ENCODE data around the gene SSR2. TPM values are rescaled to one million over a fixed set of nuclear protein-coding genes. Genes with fewer than 3 reads are reported as not detected.

SSR2 gene
- total RNA-seq, 1 donor from 2014 or later: 199 TPM

DNA sequence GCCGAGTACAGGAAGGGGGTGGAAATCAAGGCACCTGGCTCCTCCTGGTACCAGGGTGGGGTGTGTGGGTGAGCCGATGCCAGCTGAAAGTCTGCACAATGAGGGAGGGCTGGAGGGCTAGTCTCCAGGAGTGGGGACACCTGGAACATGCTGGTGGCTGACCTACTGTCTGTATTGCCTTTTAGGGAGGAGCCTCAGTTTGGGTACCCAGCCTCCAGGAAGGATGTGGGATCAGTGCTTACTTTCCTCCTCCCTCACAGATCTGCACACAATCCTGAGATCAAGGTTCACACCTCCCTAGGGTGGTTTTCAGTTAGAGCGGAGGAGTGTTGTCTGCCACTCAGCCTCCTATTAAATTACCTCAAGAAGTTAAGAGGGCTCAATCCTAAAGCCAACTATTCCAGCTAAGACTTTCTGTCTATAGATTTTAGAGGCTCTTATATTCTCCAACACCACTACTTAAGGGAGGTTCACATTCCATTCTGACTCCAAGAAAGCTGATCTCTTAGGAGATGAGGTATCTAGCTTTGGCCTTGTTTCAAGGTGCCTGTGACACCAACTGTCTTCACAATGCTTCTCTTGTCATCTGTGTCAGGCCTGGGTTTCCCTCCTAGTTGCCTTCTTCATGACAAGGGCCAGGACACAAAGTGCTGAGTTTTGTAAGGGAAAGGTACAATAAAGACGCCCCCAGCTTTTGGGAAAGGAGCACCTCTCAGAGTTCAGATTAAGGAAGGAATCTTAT is 15.7 kb downstream of the SSR2 start:
- Mint-ChIP-seq H3K4me1 (ENCODE audit: low read depth, unreplicated experiment) (no peaks in the 10 kb centered on the region), H3K27me3 (ENCODE audit: unreplicated experiment) (peaks cover 2% of the 10 kb centered on the region), H3K9me3 (ENCODE audit: unreplicated experiment) (no peaks in the 10 kb centered on the region), H3K27ac (ENCODE audit: unreplicated experiment) (no peak overlapping the region), H3K36me3 (ENCODE audit: unreplicated experiment) (no peaks in the 10 kb centered on the region), H3K4me3 (ENCODE audit: unreplicated experiment) (no peak overlapping the region)
- TF ChIP-seq, protein P1, sequence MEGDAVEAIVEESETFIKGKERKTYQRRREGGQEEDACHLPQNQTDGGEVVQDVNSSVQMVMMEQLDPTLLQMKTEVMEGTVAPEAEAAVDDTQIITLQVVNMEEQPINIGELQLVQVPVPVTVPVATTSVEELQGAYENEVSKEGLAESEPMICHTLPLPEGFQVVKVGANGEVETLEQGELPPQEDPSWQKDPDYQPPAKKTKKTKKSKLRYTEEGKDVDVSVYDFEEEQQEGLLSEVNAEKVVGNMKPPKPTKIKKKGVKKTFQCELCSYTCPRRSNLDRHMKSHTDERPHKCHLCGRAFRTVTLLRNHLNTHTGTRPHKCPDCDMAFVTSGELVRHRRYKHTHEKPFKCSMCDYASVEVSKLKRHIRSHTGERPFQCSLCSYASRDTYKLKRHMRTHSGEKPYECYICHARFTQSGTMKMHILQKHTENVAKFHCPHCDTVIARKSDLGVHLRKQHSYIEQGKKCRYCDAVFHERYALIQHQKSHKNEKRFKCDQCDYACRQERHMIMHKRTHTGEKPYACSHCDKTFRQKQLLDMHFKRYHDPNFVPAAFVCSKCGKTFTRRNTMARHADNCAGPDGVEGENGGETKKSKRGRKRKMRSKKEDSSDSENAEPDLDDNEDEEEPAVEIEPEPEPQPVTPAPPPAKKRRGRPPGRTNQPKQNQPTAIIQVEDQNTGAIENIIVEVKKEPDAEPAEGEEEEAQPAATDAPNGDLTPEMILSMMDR (IDR thresholded peaks at IDR 0.05; ENCODE audit: partially characterized antibody, unreplicated experiment): no peak
- DNase-seq: no peak

DNA sequence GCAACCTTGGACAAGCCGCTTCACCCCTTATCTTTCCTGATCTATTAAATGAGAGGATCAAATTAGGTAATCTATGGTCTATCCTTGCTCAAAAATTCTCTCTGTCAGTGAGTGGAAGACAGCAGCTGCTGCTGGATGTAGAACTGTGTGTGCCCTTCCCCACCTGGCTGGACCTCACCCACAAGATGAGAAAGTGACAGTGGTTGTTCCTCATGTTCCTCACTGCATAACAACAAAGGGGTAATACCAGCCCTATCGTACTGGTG is 16.9 kb downstream of the SSR2 start:
- no peak overlapping the region for H3K4me3 Mint-ChIP-seq (ENCODE audit: unreplicated experiment)
- H3K4me1 Mint-ChIP-seq (ENCODE audit: low read depth, unreplicated experiment): no peaks in the 10 kb centered on the region
- H3K9me3 Mint-ChIP-seq (ENCODE audit: unreplicated experiment): no peaks in the 10 kb centered on the region
- TF ChIP-seq, protein P1 (IDR thresholded peaks at IDR 0.05; ENCODE audit: partially characterized antibody, unreplicated experiment): no peak
- peaks cover 2% of the 10 kb centered on the region for H3K27me3 Mint-ChIP-seq (ENCODE audit: unreplicated experiment)
- DNase-seq: no peak
- no peaks in the 10 kb centered on the region for H3K36me3 Mint-ChIP-seq (ENCODE audit: unreplicated experiment)
- no peak overlapping the region for H3K27ac Mint-ChIP-seq (ENCODE audit: unreplicated experiment)

DNA sequence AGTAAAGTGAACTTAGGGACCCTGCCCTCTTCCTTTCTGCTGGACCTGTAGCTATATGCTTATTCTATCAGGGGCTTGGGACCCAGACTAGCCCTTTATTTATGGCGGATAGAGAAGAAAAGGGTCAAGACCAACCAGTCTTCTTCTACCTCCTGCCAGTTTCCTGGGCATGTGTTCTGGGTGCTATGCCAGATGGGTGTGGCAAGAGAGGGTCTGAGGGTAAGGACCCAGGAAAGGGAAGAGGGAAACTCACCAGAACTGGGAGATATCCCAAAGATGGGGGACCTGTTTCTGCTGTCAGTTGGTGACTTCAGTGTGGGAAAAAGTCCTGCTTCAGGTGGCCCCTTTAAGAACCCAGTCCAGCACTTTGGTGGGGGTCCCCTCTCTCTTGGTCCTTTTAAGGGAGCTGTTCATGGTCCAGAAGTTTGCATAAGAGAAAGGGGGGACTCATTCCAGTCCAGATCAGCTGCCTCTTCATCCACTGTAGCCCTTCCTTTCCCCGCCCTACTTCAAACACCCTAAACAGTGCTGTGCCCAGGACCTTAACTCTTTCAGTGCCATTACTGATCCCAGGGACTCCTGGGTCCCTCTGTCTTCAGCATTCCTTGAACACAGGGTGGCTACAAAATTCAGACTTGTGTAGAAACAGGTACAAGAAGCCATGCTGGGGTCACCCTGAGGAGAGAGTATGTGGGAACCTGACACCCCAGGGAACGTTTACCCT is 18.4 kb downstream of the SSR2 start:
- TF ChIP-seq, protein P1 (IDR thresholded peaks at IDR 0.05; ENCODE audit: partially characterized antibody, unreplicated experiment): no peak
- no peak overlapping the region for H3K27ac Mint-ChIP-seq (ENCODE audit: unreplicated experiment)
- H3K4me3 Mint-ChIP-seq (ENCODE audit: unreplicated experiment): no peak overlapping the region
- DNase-seq: no peak
- H3K9me3 Mint-ChIP-seq (ENCODE audit: unreplicated experiment): no peaks in the 10 kb centered on the region
- H3K27me3 Mint-ChIP-seq (ENCODE audit: unreplicated experiment): peaks cover 2% of the 10 kb centered on the region
- no peaks in the 10 kb centered on the region for H3K36me3 Mint-ChIP-seq (ENCODE audit: unreplicated experiment)
- H3K4me1 Mint-ChIP-seq (ENCODE audit: low read depth, unreplicated experiment): no peaks in the 10 kb centered on the region

DNA sequence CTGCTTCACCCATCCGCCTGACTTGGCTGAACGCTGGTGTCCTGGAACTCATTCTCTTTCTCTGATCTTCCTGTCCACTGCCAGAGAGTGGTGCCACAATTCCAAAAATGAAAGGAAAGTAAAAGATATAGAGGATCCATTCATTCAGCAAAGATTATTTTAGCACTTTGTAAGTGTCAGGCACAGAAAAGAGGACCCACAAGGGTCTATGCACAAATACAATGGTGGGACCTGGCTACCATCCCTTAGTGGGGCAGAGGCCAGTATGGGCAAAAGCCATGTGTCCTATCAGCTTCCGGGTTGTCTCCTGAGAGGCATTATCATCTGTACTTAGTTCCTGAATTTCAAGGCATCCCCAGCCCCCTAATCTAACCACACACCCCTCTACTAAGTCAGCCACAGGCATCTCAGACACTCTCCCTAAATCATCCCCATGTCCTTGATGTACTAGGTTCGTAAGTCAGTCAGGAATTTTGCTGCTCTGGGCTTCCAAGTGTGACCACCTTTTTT is 19.0 kb downstream of the SSR2 start:
- Mint-ChIP-seq H3K36me3 (ENCODE audit: unreplicated experiment) (no peaks in the 10 kb centered on the region), H3K27ac (ENCODE audit: unreplicated experiment) (no peak overlapping the region), H3K4me3 (ENCODE audit: unreplicated experiment) (no peak overlapping the region), H3K9me3 (ENCODE audit: unreplicated experiment) (no peaks in the 10 kb centered on the region), H3K27me3 (ENCODE audit: unreplicated experiment) (peaks cover 1% of the 10 kb centered on the region), H3K4me1 (ENCODE audit: low read depth, unreplicated experiment) (no peaks in the 10 kb centered on the region)
- TF ChIP-seq, protein P1 (IDR thresholded peaks at IDR 0.05; ENCODE audit: partially characterized antibody, unreplicated experiment): no peak
- DNase-seq: no peak

Data from glutamatergic neuron (in vitro differentiated cells).